WTC11 (cell line): ENCODE results near the gene CTDSPL.

Source experiments
- RELA ChIP-seq: sonication (generic); formaldehyde crosslinking; IDR thresholded peaks from 2 replicates; pipeline ENCODE4 v1.8.1; 2022; ENCODE audit warnings: missing genetic modification reagents, mild to moderate bottlenecking, borderline replicate concordance
- ZNF263 ChIP-seq: sonication (generic); formaldehyde crosslinking; IDR thresholded peaks from 2 replicates; pipeline ENCODE4 v1.8.1; 2022; ENCODE audit warnings: low read depth, mild to moderate bottlenecking, moderate library complexity, missing genetic modification reagents

DNA sequence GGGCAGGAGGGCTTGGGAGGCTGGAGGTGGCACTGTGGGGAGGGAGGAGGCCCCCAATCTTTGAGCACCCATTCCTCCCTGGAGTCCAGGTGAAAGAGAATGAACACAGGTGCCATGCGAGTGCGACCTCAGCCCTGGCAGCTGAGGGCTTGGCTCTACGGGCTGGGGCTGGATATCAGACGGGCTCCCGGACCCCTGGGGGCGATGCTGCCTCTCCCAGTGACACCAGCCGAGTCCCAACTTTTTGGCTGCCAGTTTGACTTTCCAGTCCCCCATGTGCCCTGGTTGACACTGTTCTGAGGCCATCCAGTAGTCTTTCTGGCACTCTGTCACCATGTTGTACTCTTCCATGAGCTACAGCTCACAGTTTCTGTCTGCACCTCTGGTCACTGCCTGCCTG is 130.1 kb downstream of the CTDSPL start:
- no peak for TF ChIP-seq ZNF263 (CRISPR knock-in tag)
- no peak for TF ChIP-seq RELA (CRISPR knock-in tag)
